PC-9 (cell line): Measurements from ENCODE around the gene KAZALD1.

ENCODE experiments used
- EZH2 ChIP-seq: fragments of 200-600 bp; sonication (generic); IDR thresholded peaks from 2 replicates; pipeline ENCODE4 v1.8.0; 2017; ENCODE audit warnings: antibody characterized with exemption, low read depth
- TF ChIP-seq, protein P1 (sequence below): fragments of 200-600 bp; sonication (generic); conservative IDR thresholded peaks from 2 replicates; pipeline ENCODE4 v1.6.1; 2017; ENCODE audit warnings: mixed run types, antibody characterized with exemption, mild to moderate bottlenecking, moderate library complexity

DNA sequence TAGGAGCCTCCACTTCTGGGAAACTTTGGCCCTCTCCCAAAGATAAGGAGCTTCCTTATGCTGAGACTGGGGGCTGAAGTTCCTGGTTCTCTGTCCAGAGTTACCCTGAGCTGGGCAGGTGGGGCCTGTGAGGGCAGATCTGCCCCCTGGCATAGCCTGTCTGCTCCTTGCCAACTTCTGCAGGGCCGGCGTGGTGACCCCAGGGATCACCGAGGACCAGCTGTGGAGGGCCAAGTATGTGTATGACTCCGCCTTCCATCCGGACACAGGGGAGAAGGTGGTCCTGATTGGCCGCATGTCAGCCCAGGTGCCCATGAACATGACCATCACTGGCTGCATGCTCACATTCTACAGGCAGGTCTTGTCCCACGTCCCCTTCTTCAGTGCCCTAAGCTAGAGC lies 26.5 kb upstream of the KAZALD1 start:
- TF ChIP-seq, protein P1, sequence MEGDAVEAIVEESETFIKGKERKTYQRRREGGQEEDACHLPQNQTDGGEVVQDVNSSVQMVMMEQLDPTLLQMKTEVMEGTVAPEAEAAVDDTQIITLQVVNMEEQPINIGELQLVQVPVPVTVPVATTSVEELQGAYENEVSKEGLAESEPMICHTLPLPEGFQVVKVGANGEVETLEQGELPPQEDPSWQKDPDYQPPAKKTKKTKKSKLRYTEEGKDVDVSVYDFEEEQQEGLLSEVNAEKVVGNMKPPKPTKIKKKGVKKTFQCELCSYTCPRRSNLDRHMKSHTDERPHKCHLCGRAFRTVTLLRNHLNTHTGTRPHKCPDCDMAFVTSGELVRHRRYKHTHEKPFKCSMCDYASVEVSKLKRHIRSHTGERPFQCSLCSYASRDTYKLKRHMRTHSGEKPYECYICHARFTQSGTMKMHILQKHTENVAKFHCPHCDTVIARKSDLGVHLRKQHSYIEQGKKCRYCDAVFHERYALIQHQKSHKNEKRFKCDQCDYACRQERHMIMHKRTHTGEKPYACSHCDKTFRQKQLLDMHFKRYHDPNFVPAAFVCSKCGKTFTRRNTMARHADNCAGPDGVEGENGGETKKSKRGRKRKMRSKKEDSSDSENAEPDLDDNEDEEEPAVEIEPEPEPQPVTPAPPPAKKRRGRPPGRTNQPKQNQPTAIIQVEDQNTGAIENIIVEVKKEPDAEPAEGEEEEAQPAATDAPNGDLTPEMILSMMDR, result no peak
- TF ChIP-seq EZH2, result no peak
